A673 (cell line): Measurements from ENCODE around the gene ACOX3.

Source experiments
- EZH2 ChIP-seq: fragments of 200-600 bp; sonication (generic); IDR thresholded peaks from 2 replicates; pipeline ENCODE4 v1.6.1; 2017; ENCODE audit warnings: borderline replicate concordance, low read depth, mild to moderate bottlenecking, mixed read lengths, antibody characterized with exemption, low read length; ENCODE audit not compliant: poor library complexity, severe bottlenecking
- TF ChIP-seq, protein P1 (sequence below): fragments of 300-800, 200-600 bp; sonication (generic); conservative IDR thresholded peaks from 2 replicates; pipeline ENCODE4 v1.5.1; 2017; ENCODE audit warnings: low read depth, mild to moderate bottlenecking, antibody characterized with exemption, low read length, moderate library complexity, mixed read lengths

DNA sequence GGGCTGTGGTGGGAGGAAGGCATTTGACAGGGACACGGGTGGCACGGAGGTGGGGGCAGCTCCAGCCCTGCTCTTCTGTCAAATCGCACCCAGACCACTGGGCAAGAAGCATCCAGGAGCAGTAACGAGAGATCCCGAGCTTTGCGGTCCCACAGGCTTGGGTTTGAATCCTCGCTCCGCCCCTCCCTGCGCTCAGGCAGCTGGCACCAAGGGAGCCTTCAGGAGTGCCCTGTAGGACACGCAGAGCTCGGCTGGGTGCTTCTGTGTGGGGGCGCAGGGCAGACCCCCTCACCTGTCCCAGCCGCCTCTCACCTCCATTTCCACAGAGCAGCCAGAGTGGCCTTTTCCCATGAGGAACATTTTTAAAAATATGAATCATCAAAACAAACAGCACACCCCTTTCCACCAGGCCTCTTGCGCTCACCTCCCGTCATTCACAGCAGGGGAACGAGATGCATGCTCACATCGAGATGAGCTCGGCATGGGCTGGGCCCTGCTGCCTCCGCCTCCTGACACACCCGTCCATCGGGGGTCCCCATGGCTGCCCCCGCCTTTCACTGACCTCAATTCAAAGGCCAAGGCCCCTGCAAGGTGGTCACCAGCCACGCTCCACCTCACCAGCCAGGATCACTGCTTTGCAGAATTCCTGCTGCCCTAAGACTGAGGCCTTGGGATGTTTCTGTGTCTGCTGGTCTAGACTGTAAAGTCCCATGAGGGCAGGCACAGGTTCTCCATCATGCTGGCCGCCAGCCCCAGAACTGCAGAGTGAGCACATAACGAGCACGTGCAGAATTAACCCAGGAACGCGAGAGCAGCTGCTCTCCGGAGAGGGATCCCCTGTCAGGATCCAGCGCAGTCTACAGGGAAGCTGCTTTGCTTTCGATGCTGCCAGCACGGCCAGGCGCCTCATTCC, 52.7 kb downstream of the ACOX3 start:
- TF ChIP-seq, protein P1, sequence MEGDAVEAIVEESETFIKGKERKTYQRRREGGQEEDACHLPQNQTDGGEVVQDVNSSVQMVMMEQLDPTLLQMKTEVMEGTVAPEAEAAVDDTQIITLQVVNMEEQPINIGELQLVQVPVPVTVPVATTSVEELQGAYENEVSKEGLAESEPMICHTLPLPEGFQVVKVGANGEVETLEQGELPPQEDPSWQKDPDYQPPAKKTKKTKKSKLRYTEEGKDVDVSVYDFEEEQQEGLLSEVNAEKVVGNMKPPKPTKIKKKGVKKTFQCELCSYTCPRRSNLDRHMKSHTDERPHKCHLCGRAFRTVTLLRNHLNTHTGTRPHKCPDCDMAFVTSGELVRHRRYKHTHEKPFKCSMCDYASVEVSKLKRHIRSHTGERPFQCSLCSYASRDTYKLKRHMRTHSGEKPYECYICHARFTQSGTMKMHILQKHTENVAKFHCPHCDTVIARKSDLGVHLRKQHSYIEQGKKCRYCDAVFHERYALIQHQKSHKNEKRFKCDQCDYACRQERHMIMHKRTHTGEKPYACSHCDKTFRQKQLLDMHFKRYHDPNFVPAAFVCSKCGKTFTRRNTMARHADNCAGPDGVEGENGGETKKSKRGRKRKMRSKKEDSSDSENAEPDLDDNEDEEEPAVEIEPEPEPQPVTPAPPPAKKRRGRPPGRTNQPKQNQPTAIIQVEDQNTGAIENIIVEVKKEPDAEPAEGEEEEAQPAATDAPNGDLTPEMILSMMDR: no peak
- TF ChIP-seq EZH2: no peak
